ENCODE data around the gene ZBTB7C. TPM values are rescaled to one million over a fixed set of nuclear protein-coding genes. Genes with fewer than 3 reads are reported as not detected.
A peak's percentile ranks its signal among the peaks of the same experiment; 100 is the strongest.

ZBTB7C gene
- total RNA-seq, 4 donors from 2014 or later = 26.0 to 50.6 (median 46.2) TPM

- no peak overlapping the region for H3K27ac ChIP-seq
- H3K36me3 ChIP-seq = peaks cover 3% of the 10 kb centered on the region
- WGBS = 89% methylated on average over 16 of the region's 16 CpGs
- no peaks in the 10 kb centered on the region for H3K9me3 ChIP-seq
- TF ChIP-seq EP300 (IDR thresholded peaks at IDR 0.05) (no peak), POLR2AphosphoS5 (IDR thresholded peaks at IDR 0.05) (no peak), POLR2A (IDR thresholded peaks at IDR 0.05) (no peak)
- TF ChIP-seq, protein P1, sequence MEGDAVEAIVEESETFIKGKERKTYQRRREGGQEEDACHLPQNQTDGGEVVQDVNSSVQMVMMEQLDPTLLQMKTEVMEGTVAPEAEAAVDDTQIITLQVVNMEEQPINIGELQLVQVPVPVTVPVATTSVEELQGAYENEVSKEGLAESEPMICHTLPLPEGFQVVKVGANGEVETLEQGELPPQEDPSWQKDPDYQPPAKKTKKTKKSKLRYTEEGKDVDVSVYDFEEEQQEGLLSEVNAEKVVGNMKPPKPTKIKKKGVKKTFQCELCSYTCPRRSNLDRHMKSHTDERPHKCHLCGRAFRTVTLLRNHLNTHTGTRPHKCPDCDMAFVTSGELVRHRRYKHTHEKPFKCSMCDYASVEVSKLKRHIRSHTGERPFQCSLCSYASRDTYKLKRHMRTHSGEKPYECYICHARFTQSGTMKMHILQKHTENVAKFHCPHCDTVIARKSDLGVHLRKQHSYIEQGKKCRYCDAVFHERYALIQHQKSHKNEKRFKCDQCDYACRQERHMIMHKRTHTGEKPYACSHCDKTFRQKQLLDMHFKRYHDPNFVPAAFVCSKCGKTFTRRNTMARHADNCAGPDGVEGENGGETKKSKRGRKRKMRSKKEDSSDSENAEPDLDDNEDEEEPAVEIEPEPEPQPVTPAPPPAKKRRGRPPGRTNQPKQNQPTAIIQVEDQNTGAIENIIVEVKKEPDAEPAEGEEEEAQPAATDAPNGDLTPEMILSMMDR (IDR thresholded peaks at IDR 0.05) = no peak
- peak in 1 of 2 donors; percentile 54 for DNase-seq (ENCODE audit: low spot score in 2 of 2)
- H3K4me3 ChIP-seq = no peak overlapping the region
- no peaks in the 10 kb centered on the region for H3K27me3 ChIP-seq
- peaks cover 30% of the 10 kb centered on the region for H3K4me1 ChIP-seq
Measured at GRCh38 chr18:48034651-48035555, 374.3 kb downstream of the ZBTB7C start.

GRCh38 chr18:48033790-48034650 lies 375.2 kb downstream of the ZBTB7C start:
- no peak overlapping the region for H3K27ac ChIP-seq
- H3K27me3 ChIP-seq = no peaks in the 10 kb centered on the region
- H3K4me3 ChIP-seq = no peak overlapping the region
- peaks cover 30% of the 10 kb centered on the region for H3K4me1 ChIP-seq
- H3K9me3 ChIP-seq = no peaks in the 10 kb centered on the region
- H3K36me3 ChIP-seq = peaks cover 6% of the 10 kb centered on the region
- DNase-seq (ENCODE audit: low spot score in 2 of 2) = peak in 1 of 2 donors; percentile 74
- WGBS = 76% methylated on average over 9 of the region's 9 CpGs
- TF ChIP-seq, protein P1 (IDR thresholded peaks at IDR 0.05) = no peak
- TF ChIP-seq POLR2A (IDR thresholded peaks at IDR 0.05) (no peak), EP300 (IDR thresholded peaks at IDR 0.05) (no peak), POLR2AphosphoS5 (IDR thresholded peaks at IDR 0.05) (no peak)

- H3K4me1 ChIP-seq = peaks cover 29% of the 10 kb centered on the region
- TF ChIP-seq EP300 (IDR thresholded peaks at IDR 0.05) = no peak
- TF ChIP-seq, protein P1 (IDR thresholded peaks at IDR 0.05) = no peak
- TF ChIP-seq POLR2AphosphoS5 (IDR thresholded peaks at IDR 0.05) = no peak
- no peak for TF ChIP-seq POLR2A (IDR thresholded peaks at IDR 0.05)
- peaks cover 8% of the 10 kb centered on the region for H3K36me3 ChIP-seq
- peak in 1 of 2 donors; percentile 59 for DNase-seq (ENCODE audit: low spot score in 2 of 2)
- no peak overlapping the region for H3K4me3 ChIP-seq
- WGBS = 85% methylated on average over 3 of the region's 3 CpGs
- no peak overlapping the region for H3K27ac ChIP-seq
- no peaks in the 10 kb centered on the region for H3K9me3 ChIP-seq
- H3K27me3 ChIP-seq = no peaks in the 10 kb centered on the region
Measured at GRCh38 chr18:48032876-48033789, 376.1 kb downstream of the ZBTB7C start.

- peak in 1 of 2 donors; percentile 65 for DNase-seq (ENCODE audit: low spot score in 2 of 2)
- H3K27me3 ChIP-seq = no peaks in the 10 kb centered on the region
- no peak overlapping the region for H3K27ac ChIP-seq
- peaks cover 24% of the 10 kb centered on the region for H3K4me1 ChIP-seq
- H3K9me3 ChIP-seq = no peaks in the 10 kb centered on the region
- peaks cover 8% of the 10 kb centered on the region for H3K36me3 ChIP-seq
- TF ChIP-seq POLR2A (IDR thresholded peaks at IDR 0.05) (no peak), EP300 (IDR thresholded peaks at IDR 0.05) (no peak), POLR2AphosphoS5 (IDR thresholded peaks at IDR 0.05) (no peak)
- TF ChIP-seq, protein P1 (IDR thresholded peaks at IDR 0.05) = no peak
- H3K4me3 ChIP-seq = no peak overlapping the region
- 77% methylated on average over 5 of the region's 5 CpGs for WGBS
Measured at GRCh38 chr18:48031641-48032040, 377.5 kb downstream of the ZBTB7C start.
